Motor neuron (in vitro differentiated cells): ENCODE measurements around the gene UBE2QL1. TPM values are rescaled to one million over a fixed set of nuclear protein-coding genes. Genes with fewer than 3 reads are reported as not detected.
A peak's percentile ranks its signal among the peaks of the same experiment; 100 is the strongest.

ENCODE experiments used
- ATAC-seq, 8 experiments: fragments of 200-7000 bp; cut with Tn5 transposase; replicated peaks in 6 of 8; 2 replicates each; pipeline ENCODE4 v1.8.0; 2021; ENCODE audit warnings: mild to moderate bottlenecking in 8 of 8, moderate library complexity in 8 of 8
- H3K27ac ChIP-seq, 2 donors: fragments of 250-450 bp; sonication (Bioruptor Pico); 2 replicates each; pipeline ENCODE4 v1.9.0; 2021; ENCODE audit warnings: antibody characterized with exemption in 2 of 2, mild to moderate bottlenecking in 2 of 2, moderate library complexity in 1 of 2
- H3K4me1 ChIP-seq, 2 donors: fragments of 250-450 bp; sonication (Bioruptor Pico); replicated peaks in 1 of 2; 2 replicates each; pipeline ENCODE4 v1.6.1; 2021; ENCODE audit warnings: antibody characterized with exemption in 2 of 2, mild to moderate bottlenecking in 2 of 2, moderate library complexity in 1 of 2
- H3K4me3 ChIP-seq, 5 donors: fragments of 250-450 bp; sonication (Bioruptor Pico); 2 replicates each; pipeline ENCODE4 v1.9.0; 2021; ENCODE audit warnings: antibody characterized with exemption in 5 of 5, mild to moderate bottlenecking in 5 of 5, moderate library complexity in 4 of 5
- WGBS, 10 experiments: fragments of 450-650 bp; shearing (Covaris generic); methylation state at CpG; one replicate each; pipeline ENCODE4 v1.0.0; 2022; 5-methylcytosine and 5-hydroxymethylcytosine counted together
- in situ Hi-C, 9 experiments: fragments of 400-800 bp; cut with MboI; loops; one replicate each; pipeline ENCODE4 v1.15.0; 2021; ENCODE audit warnings: low sequenced_read_pairs in 9 of 9, low pct_unique_long_range_greater_than_20kb in 2 of 9; ENCODE audit not compliant: unreplicated experiment in 9 of 9
- total RNA-seq, 8 experiments: library from RNA; unstranded; fragments of 300-600 nt; gene quantifications; 2 replicates each; pipeline versions ENCODE4 v1.2.3 to v1.2.4, GENCODE V29; 2022

Gene UBE2QL1
- total RNA-seq, 8 experiments from 2014 or later: 0.28 to 45.4 (median 26.5) TPM; not detected in 2

DNA sequence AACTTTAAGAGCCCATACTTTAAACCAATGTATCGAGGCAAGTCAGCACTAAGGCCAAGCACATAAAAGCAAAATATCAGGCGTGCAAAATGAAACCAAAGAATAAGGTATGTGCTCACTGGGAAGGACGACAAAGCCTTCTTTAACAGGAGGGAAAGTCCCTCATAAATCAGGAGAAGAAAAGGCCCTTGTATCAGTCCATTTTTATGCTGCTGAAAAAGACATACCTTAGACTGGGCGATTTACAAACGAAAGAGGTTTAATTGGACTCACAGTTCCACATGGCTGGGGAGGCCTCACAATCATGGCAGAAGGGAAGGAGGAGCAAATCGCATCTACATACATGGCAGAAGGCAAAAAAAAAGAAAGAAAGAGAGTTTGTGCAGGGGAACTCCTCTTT is 68.9 kb downstream of the UBE2QL1 start:
- WGBS, 10 experiments: 2 to 80% (median 37%) methylated on average over 1 to 6 of the region's 6 CpGs
- ATAC-seq: peak in 2 of 8 experiments; percentile 63 to 68
- H3K27ac ChIP-seq: peak overlapping the region in 1 of 2 donors; percentile 19
- peaks cover 0 to 12% of the 10 kb centered on the region in 2 donors for H3K4me1 ChIP-seq
- in situ Hi-C loops: no loop called here
- no peak overlapping the region for H3K4me3 ChIP-seq

- Histone ChIP-seq H3K4me1 (peaks cover 0 to 12% of the 10 kb centered on the region in 2 donors), H3K27ac (no peak overlapping the region), H3K4me3 (no peak overlapping the region)
- ATAC-seq: no peak
- in situ Hi-C loops: no loop called here
- WGBS, 10 experiments: 0 to 100% (median 67%) methylated on average over 1 to 8 of the region's 9 CpGs; no CpG with 5 or more reads in 1 of the 10 experiments
Measured at GRCh38 chr5:6518298-6519057, 69.8 kb downstream of the UBE2QL1 start.

DNA sequence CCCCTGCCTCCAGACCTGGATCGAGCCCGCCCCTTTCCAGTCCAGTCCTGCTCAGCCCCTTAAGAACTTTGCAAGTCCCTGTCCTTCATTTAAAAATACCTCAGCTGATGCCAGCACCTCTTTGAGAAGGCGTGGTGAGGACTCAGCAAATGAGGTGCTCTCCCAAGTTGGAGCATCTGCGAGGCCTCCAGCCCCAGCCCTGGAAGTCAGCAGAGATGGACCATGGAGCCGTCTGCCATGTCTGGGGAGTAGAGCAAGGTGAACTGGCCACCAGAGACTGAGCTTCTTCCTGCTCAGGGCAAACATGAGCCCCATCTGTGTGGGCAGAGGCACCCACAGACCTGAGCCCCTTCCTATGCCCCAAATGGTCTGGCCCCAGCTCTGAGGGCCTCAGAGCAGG is 71.5 kb downstream of the UBE2QL1 start:
- no peak overlapping the region for H3K27ac ChIP-seq
- in situ Hi-C loops: no loop called here
- no peak for ATAC-seq
- H3K4me3 ChIP-seq: no peak overlapping the region
- WGBS, 10 experiments: 20 to 100% (median 94%) methylated on average over 1 to 5 of the region's 5 CpGs; no CpG with 5 or more reads in 7 of the 10 experiments
- H3K4me1 ChIP-seq: peaks cover 0 to 12% of the 10 kb centered on the region in 2 donors

DNA sequence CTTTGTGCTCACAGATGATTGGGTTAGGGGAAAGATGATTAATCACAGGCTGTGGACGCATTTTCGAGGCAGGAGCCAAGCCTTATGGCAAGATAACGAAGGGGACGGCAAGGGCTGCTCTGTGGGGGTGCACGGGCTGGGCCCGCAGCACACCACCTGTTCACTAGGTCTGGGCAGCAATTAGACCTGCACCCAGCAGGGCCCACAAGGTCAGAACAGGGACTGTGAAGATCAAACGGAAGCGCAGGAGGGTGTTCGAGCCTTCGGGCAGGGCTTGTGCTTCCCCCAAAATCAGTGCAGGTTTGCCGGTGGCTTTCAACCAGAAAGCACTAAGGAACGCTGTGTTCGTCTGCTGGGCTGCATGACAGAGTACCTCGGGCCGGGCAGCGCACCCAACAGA is 73.7 kb downstream of the UBE2QL1 start:
- in situ Hi-C loops: no loop called here
- H3K4me1 ChIP-seq: peaks cover 0 to 7% of the 10 kb centered on the region in 2 donors
- no peak overlapping the region for H3K27ac ChIP-seq
- no peak overlapping the region for H3K4me3 ChIP-seq
- 31 to 92% (median 83%) methylated on average over 1 to 15 of the region's 16 CpGs; no CpG with 5 or more reads in 2 of the 10 experiments for WGBS, 10 experiments
- ATAC-seq: no peak

GRCh38 chr5:6522923-6523322 is 74.3 kb downstream of the UBE2QL1 start:
- in situ Hi-C loops: no loop called here

GRCh38 chr5:6525422-6525821 is 76.8 kb downstream of the UBE2QL1 start:
- no peak overlapping the region for H3K4me3 ChIP-seq
- no peaks in the 10 kb centered on the region for H3K4me1 ChIP-seq
- WGBS, 10 experiments: 10 to 100% (median 83%) methylated on average over 1 to 3 of the region's 4 CpGs; no CpG with 5 or more reads in 5 of the 10 experiments
- H3K27ac ChIP-seq: no peak overlapping the region
- no peak for ATAC-seq
- in situ Hi-C loops: no loop called here

More at GRCh38 chr5:6522923-6523322, 74.3 kb downstream of the UBE2QL1 start:
- no peak overlapping the region for H3K4me3 ChIP-seq
- no peak overlapping the region for H3K27ac ChIP-seq
- 0 to 100% (median 67%) methylated on average over 1 to 6 of the region's 9 CpGs; no CpG with 5 or more reads in 5 of the 10 experiments for WGBS, 10 experiments
- ATAC-seq: peak in 2 of 8 experiments; percentile 24 to 83
- peaks cover 0 to 1% of the 10 kb centered on the region in 2 donors for H3K4me1 ChIP-seq

GRCh38 chr5:6525910-6526309 is 77.3 kb downstream of the UBE2QL1 start:
- in situ Hi-C loops: no loop called here
- peak in 5 of 8 experiments; percentile 20 to 69 (median 45) for ATAC-seq
- WGBS, 10 experiments: 20 to 68% (median 47%) methylated on average over 1 to 8 of the region's 9 CpGs; no CpG with 5 or more reads in 6 of the 10 experiments
- H3K4me3 ChIP-seq: no peak overlapping the region
- no peaks in the 10 kb centered on the region for H3K4me1 ChIP-seq
- no peak overlapping the region for H3K27ac ChIP-seq

GRCh38 chr5:6527749-6528455 is 79.2 kb downstream of the UBE2QL1 start:
- 8 to 91% (median 69%) methylated on average over 2 to 6 of the region's 12 CpGs for WGBS, 10 experiments
- H3K27ac ChIP-seq: no peak overlapping the region
- no peak for ATAC-seq
- no peaks in the 10 kb centered on the region for H3K4me1 ChIP-seq
- H3K4me3 ChIP-seq: no peak overlapping the region
- in situ Hi-C loops: no loop called here

- in situ Hi-C loops: no loop called here
- Histone ChIP-seq H3K27ac (no peak overlapping the region), H3K4me1 (no peaks in the 10 kb centered on the region), H3K4me3 (no peak overlapping the region)
- WGBS, 10 experiments: 0 to 95% (median 50%) methylated on average over 1 to 2 of the region's 2 CpGs; no CpG with 5 or more reads in 6 of the 10 experiments
- no peak for ATAC-seq
Measured at GRCh38 chr5:6535594-6535993, 86.9 kb downstream of the UBE2QL1 start.

DNA sequence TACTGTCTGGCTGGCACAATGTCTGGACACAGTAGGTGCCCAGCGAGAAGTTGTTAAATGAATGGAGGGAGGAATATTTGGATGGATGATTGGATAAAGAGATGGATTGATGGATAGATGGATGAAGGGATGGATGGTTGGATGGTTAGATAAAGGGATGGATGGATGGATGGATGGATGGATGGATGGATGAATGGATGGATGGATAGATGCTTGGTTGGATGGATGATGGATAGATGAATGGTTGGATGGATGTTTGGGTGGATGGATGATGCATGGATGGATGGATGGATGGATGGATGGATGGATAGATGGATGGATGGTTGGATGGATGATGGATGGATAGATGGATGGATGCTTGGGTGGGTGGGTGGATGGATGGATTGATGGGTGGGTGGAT is 90.4 kb downstream of the UBE2QL1 start:
- no peaks in the 10 kb centered on the region for H3K4me1 ChIP-seq
- in situ Hi-C loops: no loop called here
- H3K4me3 ChIP-seq: no peak overlapping the region
- no peak overlapping the region for H3K27ac ChIP-seq
- no peak for ATAC-seq
- 0 to 100% (median 60%) methylated on average over 1 of the region's 1 CpG; no CpG with 5 or more reads in 3 of the 10 experiments for WGBS, 10 experiments

GRCh38 chr5:6540111-6540827 is 91.6 kb downstream of the UBE2QL1 start:
- no peaks in the 10 kb centered on the region for H3K4me1 ChIP-seq
- H3K27ac ChIP-seq: no peak overlapping the region
- WGBS, 10 experiments: 0 to 93% (median 58%) methylated on average over 1 to 5 of the region's 6 CpGs
- H3K4me3 ChIP-seq: no peak overlapping the region
- ATAC-seq: peak in 1 of 8 experiments; percentile 61
- in situ Hi-C loops: no loop called here

DNA sequence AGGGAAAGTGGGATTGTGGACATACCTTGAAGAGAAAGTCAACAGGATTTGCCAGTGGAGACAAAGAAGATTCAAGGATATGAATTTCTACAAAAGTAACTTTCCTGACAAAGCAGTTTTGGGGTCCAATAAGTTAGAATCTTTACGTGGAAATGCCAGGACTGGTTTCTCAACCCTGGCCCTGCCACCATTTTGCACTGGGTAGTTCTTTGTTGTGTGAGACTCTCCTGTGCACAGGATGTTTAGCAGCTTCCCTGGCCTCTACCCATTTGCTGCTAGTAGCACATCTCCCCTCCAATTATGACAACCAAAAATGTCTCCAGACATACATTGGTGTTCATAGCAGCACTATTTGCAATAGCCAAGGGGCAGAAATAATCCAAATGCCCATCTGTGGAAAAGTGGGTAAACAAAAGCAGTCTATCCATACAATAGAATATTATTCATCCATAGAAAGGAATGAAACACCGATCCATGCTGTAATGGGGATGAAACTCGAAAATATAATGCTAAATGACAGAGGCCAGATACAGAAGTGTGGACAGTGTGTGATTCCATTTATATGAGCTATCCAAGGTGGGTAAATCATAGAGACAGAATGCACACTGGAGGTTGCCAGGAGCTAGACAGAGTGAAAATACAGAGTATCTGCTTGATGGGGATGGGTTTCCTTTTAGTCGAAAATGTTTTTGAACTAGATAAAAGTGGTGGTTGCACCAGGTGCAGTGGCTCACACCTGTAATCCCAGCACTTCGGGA is 92.8 kb downstream of the UBE2QL1 start:
- in situ Hi-C loops: no loop called here
- ATAC-seq: peak in 1 of 8 experiments; percentile 62
- no peaks in the 10 kb centered on the region for H3K4me1 ChIP-seq
- 0 to 80% (median 58%) methylated on average over 1 to 5 of the region's 5 CpGs; no CpG with 5 or more reads in 1 of the 10 experiments for WGBS, 10 experiments
- H3K27ac ChIP-seq: no peak overlapping the region
- no peak overlapping the region for H3K4me3 ChIP-seq
